Stimulated activated effector memory CD8-positive, alpha-beta T cell treated with anti-CD3 and anti-CD28 coated beads, Interleukin-12 subunit alpha, Interleukin-12 subunit beta, amount 100 ng/mL, for 72 hours (primary cell): ENCODE measurements around the gene BCLAF1.

Experiments used
- ATAC-seq: fragments of 150-1000 bp; cut with Tn5 transposase; 2 replicates; pipeline ENCODE4 v1.10.0; 2021
- DNase-seq, 2 donors: peaks; one replicate each; pipeline ENCODE4 v3.0.0; 2021 to 2022; ENCODE audit warnings: low spot score in 2 of 2
- H3K27ac Mint-ChIP-seq: one replicate; pipeline ENCODE4 v1.8.0; 2022; ENCODE audit warnings: mild to moderate bottlenecking, mixed read lengths
- H3K36me3 Mint-ChIP-seq: one replicate; pipeline ENCODE4 v1.8.0; 2022; ENCODE audit warnings: mild to moderate bottlenecking, mixed read lengths
- H3K4me1 Mint-ChIP-seq: one replicate; pipeline ENCODE4 v1.8.0; 2022; ENCODE audit warnings: mixed read lengths
- H3K4me3 Mint-ChIP-seq: one replicate; pipeline ENCODE4 v1.8.0; 2022; ENCODE audit warnings: mild to moderate bottlenecking, mixed read lengths
- H3K9me3 Mint-ChIP-seq: one replicate; pipeline ENCODE4 v1.8.0; 2022; ENCODE audit warnings: mixed read lengths

Gene BCLAF1, protein sequence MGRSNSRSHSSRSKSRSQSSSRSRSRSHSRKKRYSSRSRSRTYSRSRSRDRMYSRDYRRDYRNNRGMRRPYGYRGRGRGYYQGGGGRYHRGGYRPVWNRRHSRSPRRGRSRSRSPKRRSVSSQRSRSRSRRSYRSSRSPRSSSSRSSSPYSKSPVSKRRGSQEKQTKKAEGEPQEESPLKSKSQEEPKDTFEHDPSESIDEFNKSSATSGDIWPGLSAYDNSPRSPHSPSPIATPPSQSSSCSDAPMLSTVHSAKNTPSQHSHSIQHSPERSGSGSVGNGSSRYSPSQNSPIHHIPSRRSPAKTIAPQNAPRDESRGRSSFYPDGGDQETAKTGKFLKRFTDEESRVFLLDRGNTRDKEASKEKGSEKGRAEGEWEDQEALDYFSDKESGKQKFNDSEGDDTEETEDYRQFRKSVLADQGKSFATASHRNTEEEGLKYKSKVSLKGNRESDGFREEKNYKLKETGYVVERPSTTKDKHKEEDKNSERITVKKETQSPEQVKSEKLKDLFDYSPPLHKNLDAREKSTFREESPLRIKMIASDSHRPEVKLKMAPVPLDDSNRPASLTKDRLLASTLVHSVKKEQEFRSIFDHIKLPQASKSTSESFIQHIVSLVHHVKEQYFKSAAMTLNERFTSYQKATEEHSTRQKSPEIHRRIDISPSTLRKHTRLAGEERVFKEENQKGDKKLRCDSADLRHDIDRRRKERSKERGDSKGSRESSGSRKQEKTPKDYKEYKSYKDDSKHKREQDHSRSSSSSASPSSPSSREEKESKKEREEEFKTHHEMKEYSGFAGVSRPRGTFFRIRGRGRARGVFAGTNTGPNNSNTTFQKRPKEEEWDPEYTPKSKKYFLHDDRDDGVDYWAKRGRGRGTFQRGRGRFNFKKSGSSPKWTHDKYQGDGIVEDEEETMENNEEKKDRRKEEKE

GRCh38 chr6:136289579-136290409 is at the start of gene BCLAF1:
Gene BCLAF1, minus strand, starts transcription at chr6:136289846. Its CDS starts 9,980 bp downstream, at chr6:136279866.
- no peaks in the 10 kb centered on the region for H3K9me3 Mint-ChIP-seq
- peak within 1 kb of the TSS; percentile 100 for H3K27ac Mint-ChIP-seq
- H3K4me1 Mint-ChIP-seq = peaks cover 48% of the 10 kb centered on the region
- H3K4me3 Mint-ChIP-seq = peak within 1 kb of the TSS; percentile 99
- peaks cover 56% of the 10 kb centered on the region for H3K36me3 Mint-ChIP-seq
- peak; percentile 98 to 100 for DNase-seq
- ATAC-seq = peak; percentile 89

- Mint-ChIP-seq H3K36me3 (no peaks in the 10 kb centered on the region), H3K4me3 (no peak overlapping the region), H3K4me1 (no peaks in the 10 kb centered on the region), H3K27ac (no peak overlapping the region), H3K9me3 (no peaks in the 10 kb centered on the region)
- DNase-seq (no peak), ATAC-seq (no peak)
These were observed 48.8 kb upstream of the BCLAF1 start for GRCh38 chr6:136338486-136338885.

- Mint-ChIP-seq H3K9me3 (no peaks in the 10 kb centered on the region), H3K4me3 (no peak overlapping the region), H3K4me1 (no peaks in the 10 kb centered on the region), H3K27ac (no peak overlapping the region), H3K36me3 (no peaks in the 10 kb centered on the region)
- DNase-seq (no peak), ATAC-seq (peak; percentile 16)
These were observed 48.0 kb upstream of the BCLAF1 start for GRCh38 chr6:136337606-136338005.

DNA sequence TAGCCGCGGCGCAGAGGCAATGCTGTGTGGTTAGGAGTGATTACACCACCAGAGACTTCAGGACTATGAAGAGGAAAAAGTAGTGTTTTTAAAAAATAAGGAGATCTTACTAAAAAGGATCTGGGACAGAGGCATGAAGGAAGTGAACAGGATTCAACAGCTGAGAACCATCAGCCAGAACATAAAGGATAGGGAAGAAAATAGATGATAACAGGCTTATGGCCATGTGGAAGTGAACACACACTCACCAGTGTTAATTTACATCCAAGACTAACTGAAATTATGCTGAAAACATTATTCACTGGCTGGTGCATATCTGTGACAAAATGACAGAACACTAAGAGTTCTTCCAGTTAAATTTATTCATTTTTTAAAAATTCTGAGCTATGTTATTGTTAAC is 47.5 kb upstream of the BCLAF1 start:
- ATAC-seq = no peak
- no peak overlapping the region for H3K27ac Mint-ChIP-seq
- no peak for DNase-seq
- no peaks in the 10 kb centered on the region for H3K36me3 Mint-ChIP-seq
- no peaks in the 10 kb centered on the region for H3K9me3 Mint-ChIP-seq
- H3K4me1 Mint-ChIP-seq = no peaks in the 10 kb centered on the region
- no peak overlapping the region for H3K4me3 Mint-ChIP-seq

DNA sequence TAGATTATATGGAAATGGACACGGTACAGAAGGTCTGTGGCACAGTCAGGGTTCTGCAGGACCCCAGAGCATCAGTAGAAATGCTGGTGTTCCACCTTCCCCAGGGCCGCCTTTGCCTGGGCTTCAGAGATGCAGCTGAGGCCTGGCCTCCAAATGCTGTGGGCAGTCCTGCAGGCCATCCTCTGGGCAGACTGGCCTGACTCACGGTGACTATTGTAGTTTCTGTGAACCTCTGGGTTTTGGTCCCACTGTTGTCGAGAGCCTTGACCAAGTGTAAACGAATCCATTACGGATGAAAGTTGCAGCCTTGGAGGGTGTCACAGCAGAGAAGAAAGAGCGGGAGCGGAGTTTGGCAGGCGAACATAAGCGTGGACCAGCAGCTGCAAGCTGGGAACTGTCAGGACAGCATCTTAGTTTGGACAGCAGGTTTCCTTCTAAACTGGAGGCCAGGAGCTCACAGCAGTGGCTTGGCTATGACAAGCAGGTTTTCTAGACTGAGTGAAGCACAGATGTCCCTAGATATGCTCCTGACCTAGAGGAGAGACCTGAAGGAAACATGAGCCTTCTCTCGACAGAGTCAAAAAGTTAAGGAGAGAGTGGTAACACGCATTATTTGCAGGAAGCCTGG is 46.2 kb upstream of the BCLAF1 start:
- Mint-ChIP-seq H3K9me3 (no peaks in the 10 kb centered on the region), H3K4me3 (no peak overlapping the region), H3K36me3 (no peaks in the 10 kb centered on the region), H3K27ac (no peak overlapping the region), H3K4me1 (no peaks in the 10 kb centered on the region)
- no peak for DNase-seq
- ATAC-seq = peak; percentile 34

DNA sequence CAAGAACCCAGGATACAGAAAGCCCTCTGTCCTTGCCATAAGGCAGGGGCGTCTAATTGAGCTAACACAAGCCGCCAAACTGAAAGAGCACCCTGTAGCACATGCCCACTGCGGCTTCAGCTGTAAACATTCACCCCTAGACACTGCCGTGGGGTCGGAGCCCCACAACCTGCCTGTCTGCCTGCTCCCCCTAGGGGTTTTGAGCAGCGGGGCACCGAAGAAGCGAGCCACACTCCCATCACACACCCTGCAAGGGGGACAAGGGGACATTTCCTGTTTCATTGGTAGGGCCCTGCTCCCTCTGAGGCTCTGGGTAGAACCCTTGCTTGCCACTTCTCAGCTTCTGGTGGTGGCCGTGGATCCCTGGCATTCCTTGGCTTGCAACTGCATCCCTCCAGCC is 45.2 kb upstream of the BCLAF1 start:
- ATAC-seq (no peak), DNase-seq (no peak)
- Mint-ChIP-seq H3K36me3 (no peaks in the 10 kb centered on the region), H3K4me3 (no peak overlapping the region), H3K27ac (no peak overlapping the region), H3K4me1 (no peaks in the 10 kb centered on the region), H3K9me3 (no peaks in the 10 kb centered on the region)

DNA sequence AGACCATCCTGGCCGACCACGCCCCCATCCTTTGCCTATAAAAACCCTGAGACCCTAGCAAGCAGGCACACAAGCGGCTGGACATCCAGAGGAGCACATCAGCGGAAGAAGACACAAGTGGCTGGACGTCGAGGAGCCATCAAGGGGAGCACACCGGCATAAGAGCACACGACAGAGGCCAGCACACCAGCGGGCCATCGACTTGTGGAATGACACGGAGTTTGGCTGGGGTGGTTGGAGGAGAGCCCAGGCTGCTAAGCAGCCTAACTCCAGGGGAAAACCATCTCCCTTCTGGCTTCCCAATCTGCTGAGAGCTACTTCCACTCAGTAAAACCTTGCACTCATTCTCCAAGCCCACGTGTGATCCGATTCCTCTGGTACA is 44.8 kb upstream of the BCLAF1 start:
- no peak for ATAC-seq
- no peaks in the 10 kb centered on the region for H3K4me1 Mint-ChIP-seq

GRCh38 chr6:136333824-136334464 is 44.3 kb upstream of the BCLAF1 start:
- Mint-ChIP-seq H3K9me3 (no peaks in the 10 kb centered on the region), H3K36me3 (no peaks in the 10 kb centered on the region), H3K4me1 (no peaks in the 10 kb centered on the region), H3K27ac (no peak overlapping the region), H3K4me3 (no peak overlapping the region)
- no peak for ATAC-seq
- no peak for DNase-seq

More for the DNA sequence above, 44.8 kb upstream of the BCLAF1 start:
- no peak overlapping the region for H3K4me3 Mint-ChIP-seq
- no peak overlapping the region for H3K27ac Mint-ChIP-seq
- no peak for DNase-seq
- H3K36me3 Mint-ChIP-seq = no peaks in the 10 kb centered on the region
- H3K9me3 Mint-ChIP-seq = no peaks in the 10 kb centered on the region

DNA sequence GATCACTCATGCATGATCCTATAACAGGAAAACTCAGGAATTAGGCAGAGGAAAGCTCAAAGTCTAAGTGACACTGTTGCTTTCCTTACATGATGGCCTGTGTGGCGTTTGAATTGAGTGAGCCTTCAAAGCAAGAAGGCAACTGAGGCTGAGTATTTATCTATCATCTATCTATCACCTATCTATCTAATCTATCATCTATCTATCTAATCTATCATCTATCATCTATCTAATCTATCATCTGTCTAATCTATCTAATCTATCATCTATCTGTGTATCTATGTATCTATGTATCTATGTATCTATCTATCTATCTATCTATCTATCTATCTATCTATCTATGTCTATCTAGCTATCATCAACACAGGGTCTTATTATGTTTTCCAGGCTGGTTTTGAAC is 41.8 kb upstream of the BCLAF1 start:
- ATAC-seq (no peak), DNase-seq (no peak)
- Mint-ChIP-seq H3K4me3 (no peak overlapping the region), H3K36me3 (no peaks in the 10 kb centered on the region), H3K9me3 (no peaks in the 10 kb centered on the region), H3K4me1 (no peaks in the 10 kb centered on the region), H3K27ac (no peak overlapping the region)

DNA sequence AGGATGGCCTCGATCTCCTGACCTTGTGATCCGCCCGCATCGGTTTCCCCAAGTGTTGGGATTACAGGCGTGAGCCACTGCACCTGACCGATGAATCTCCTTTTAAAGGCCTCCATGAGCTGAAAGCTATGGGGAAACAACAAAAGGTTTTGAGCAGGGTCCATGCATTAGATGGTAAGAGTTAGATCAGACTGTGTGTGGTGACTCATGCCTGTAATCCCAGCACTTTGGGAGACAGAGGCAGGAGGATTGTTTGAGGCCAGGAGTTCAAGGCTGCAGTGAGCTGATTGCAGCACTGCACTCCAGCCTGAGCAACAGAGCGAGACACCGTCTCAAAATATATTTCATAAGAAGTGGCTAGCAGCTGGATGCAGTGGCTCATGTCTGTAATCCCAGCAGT is 41.0 kb upstream of the BCLAF1 start:
- Mint-ChIP-seq H3K4me1 (no peaks in the 10 kb centered on the region), H3K4me3 (no peak overlapping the region), H3K27ac (no peak overlapping the region), H3K36me3 (no peaks in the 10 kb centered on the region), H3K9me3 (no peaks in the 10 kb centered on the region)
- no peak for ATAC-seq
- DNase-seq = no peak

GRCh38 chr6:136326038-136326553 is 36.5 kb upstream of the BCLAF1 start:
- Mint-ChIP-seq H3K4me1 (no peaks in the 10 kb centered on the region), H3K36me3 (no peaks in the 10 kb centered on the region), H3K27ac (no peak overlapping the region), H3K9me3 (no peaks in the 10 kb centered on the region), H3K4me3 (no peak overlapping the region)
- ATAC-seq (no peak), DNase-seq (no peak)

GRCh38 chr6:136324686-136325380 is 35.2 kb upstream of the BCLAF1 start:
- Mint-ChIP-seq H3K36me3 (no peaks in the 10 kb centered on the region), H3K4me3 (no peak overlapping the region), H3K4me1 (no peaks in the 10 kb centered on the region), H3K9me3 (no peaks in the 10 kb centered on the region), H3K27ac (no peak overlapping the region)
- DNase-seq = no peak
- no peak for ATAC-seq

DNA sequence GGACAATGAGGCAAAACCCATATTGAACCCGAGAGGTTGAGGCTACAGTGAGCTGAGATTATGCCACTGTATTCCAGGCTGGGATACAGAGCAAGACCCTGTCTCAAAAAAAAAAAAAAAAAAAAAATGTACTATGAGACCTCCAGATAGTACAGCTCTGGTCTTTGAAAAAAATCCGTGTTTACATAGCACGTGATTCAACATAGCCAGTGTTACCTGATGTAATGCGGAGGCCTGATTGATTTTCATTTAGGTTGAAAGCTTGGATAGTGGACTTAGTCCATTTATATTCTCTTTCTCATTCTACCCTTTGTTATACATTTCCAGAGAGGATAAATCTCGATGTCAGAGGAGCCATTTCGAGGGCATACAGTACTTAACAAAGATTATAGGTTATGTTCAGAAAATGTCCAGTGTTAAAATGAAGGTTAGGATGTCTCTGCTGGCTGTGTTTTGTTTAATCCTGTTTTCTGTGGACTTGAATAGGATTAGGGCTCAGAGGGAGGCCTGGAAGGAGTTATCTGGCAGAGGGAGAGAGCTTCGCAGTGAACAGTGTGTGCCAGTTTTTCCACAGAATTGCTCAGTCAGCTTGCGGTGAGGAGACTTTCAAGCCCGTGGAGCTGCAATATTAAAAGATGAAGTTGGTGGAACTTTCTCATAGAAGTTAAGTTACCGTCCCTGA is 33.9 kb upstream of the BCLAF1 start:
- H3K27ac Mint-ChIP-seq = no peak overlapping the region
- H3K4me1 Mint-ChIP-seq = no peaks in the 10 kb centered on the region
- H3K9me3 Mint-ChIP-seq = no peaks in the 10 kb centered on the region
- no peak for ATAC-seq
- no peaks in the 10 kb centered on the region for H3K36me3 Mint-ChIP-seq
- H3K4me3 Mint-ChIP-seq = no peak overlapping the region
- DNase-seq = no peak
